T-cell (primary cell): ENCODE data around the gene FCHSD2. TPM values are rescaled to one million over a fixed set of nuclear protein-coding genes. Genes with fewer than 3 reads are reported as not detected.

Experiments used
- ATAC-seq, 4 experiments: fragments of 200-7000 bp in 3 of 4; fragments of 150-1000 bp in 1 of 4; cut with Tn5 transposase; replicated peaks in 1 of 4; 1 replicate in 3 of 4; 2 replicates in 1 of 4; pipeline ENCODE4 v1.10.0; 2021; ENCODE audit warnings: moderate library complexity in 3 of 4, mild to moderate bottlenecking in 2 of 4, moderate number of reproducible peaks in 1 of 4
- CTCF ChIA-PET, 2 donors: fragments of 300-600 bp; sonication (Branson Sonifier 250); formaldehyde crosslinking; loops; one replicate each; lab custom pipeline; 2022; ENCODE audit warnings: antibody characterized with exemption in 2 of 2; lab: Charles Lee
- POLR2A ChIA-PET, 2 donors: fragments of 300-600 bp; sonication (Branson Sonifier 250); formaldehyde crosslinking; loops; one replicate each; lab custom pipeline; 2022; ENCODE audit warnings: antibody characterized with exemption in 2 of 2; lab: Charles Lee
- DNase-seq, 35 experiments: peaks; one replicate each; pipeline versions ENCODE4 v3.0.0 to v3.0.0-alpha.2; 2013 to 2023
- H3K27ac ChIP-seq: one replicate; pipeline ENCODE4 v1.5.1; 2013; ENCODE audit warnings: low read length
- H3K27me3 ChIP-seq, 2 experiments: replicated peaks in 1 of 2; 1 replicate in 1 of 2; 2 replicates in 1 of 2; pipeline versions ENCODE4 v1.6.1 to v1.7.0; 2013; ENCODE audit warnings: low read length in 1 of 2, mixed read lengths in 1 of 2; ENCODE audit not compliant: control insufficient read depth in 2 of 2, insufficient read depth in 2 of 2; ENCODE audit errors: extremely low read depth in 1 of 2
- H3K36me3 ChIP-seq, 2 donors: 1 replicate in 1 of 2; 2 replicates in 1 of 2; pipeline versions ENCODE4 v1.6.1 to v1.7.0; 2013; ENCODE audit warnings: low read length in 1 of 2; ENCODE audit not compliant: control insufficient read depth in 2 of 2, insufficient read depth in 1 of 2; ENCODE audit errors: extremely low read depth in 1 of 2
- H3K4me1 ChIP-seq, 2 experiments: 1 replicate in 1 of 2; 2 replicates in 1 of 2; pipeline versions ENCODE4 v1.6.1 to v1.7.0; 2013; ENCODE audit warnings: low read length in 2 of 2, mixed read lengths in 1 of 2; ENCODE audit not compliant: insufficient read depth in 2 of 2, control insufficient read depth in 1 of 2; ENCODE audit errors: extremely low read depth in 1 of 2
- H3K4me3 ChIP-seq, 2 donors: 1 replicate in 1 of 2; 2 replicates in 1 of 2; pipeline versions ENCODE4 v1.5.1 to v1.7.0; 2013; ENCODE audit warnings: mild to moderate bottlenecking in 2 of 2, low read length in 1 of 2, moderate library complexity in 1 of 2; ENCODE audit not compliant: control insufficient read depth in 1 of 2; ENCODE audit errors: extremely low read depth in 1 of 2
- H3K9me3 ChIP-seq: 2 replicates; pipeline ENCODE4 v1.7.0; 2013
- H3K27ac Mint-ChIP-seq, 2 donors: one replicate each; pipeline ENCODE4 v1.8.0; 2020 to 2021; ENCODE audit warnings: mild to moderate bottlenecking in 2 of 2, mixed read lengths in 2 of 2
- H3K27me3 Mint-ChIP-seq, 2 donors: one replicate each; pipeline ENCODE4 v1.8.0; 2021 to 2022; ENCODE audit warnings: mixed read lengths in 2 of 2
- H3K36me3 Mint-ChIP-seq: one replicate; pipeline ENCODE4 v1.8.0; 2021; ENCODE audit warnings: mixed read lengths
- H3K4me1 Mint-ChIP-seq, 3 donors: one replicate each; pipeline ENCODE4 v1.8.0; 2020 to 2022; ENCODE audit warnings: mixed read lengths in 3 of 3, mild to moderate bottlenecking in 1 of 3
- H3K4me3 Mint-ChIP-seq, 3 donors: one replicate each; pipeline ENCODE4 v1.8.0; 2020 to 2022; ENCODE audit warnings: mild to moderate bottlenecking in 3 of 3, mixed read lengths in 3 of 3, moderate library complexity in 3 of 3
- H3K9me3 Mint-ChIP-seq, 3 donors: one replicate each; pipeline ENCODE4 v1.8.0; 2020 to 2022; ENCODE audit warnings: mixed read lengths in 3 of 3
- WGBS: methylation state at CpG from one replicate; pipeline ENCODE4 v1.1.5; 2013; ENCODE audit warnings: missing lambda C conversion rate; ENCODE audit not compliant: insufficient coverage; 5-methylcytosine and 5-hydroxymethylcytosine counted together
- total RNA-seq, 35 experiments: library from RNA in 6 of 35; stranded (reverse) in 6 of 35; fragments of 120-200 nt in 1 of 35; gene quantifications; one replicate each; pipeline versions ENCODE4 v1.2.1 to v1.2.4 and lab custom pipeline; 2013 to 2026

FCHSD2 gene
- total RNA-seq, 5 donors from 2014 or later (not counting 1 experiment from before 2014, with no cell fraction given): 37.0 to 53.8 (median 46.3) TPM

DNA sequence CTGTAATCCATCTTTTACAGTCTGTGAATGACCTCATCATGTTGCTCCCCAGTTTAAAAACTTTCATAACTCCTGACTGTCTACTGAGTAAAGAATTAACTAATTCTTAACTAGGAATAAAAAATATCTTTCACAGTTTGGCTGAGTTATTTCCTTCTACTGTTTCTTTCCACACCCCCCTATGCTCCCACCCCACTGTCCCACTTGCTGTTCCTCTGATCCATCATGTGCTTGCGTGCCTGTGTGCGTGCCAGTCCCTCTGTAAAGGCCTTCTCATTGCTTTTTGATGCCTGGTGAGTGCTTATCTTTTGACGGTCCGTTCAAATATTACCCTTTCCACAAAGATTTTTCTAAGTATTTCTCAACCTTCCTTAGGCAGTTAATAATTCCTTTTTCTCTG, 272.3 kb downstream of the FCHSD2 start:
- Histone ChIP-seq H3K4me1 (peaks cover 3% of the 10 kb centered on the region in 2 experiments), H3K27me3 (no peaks in the 10 kb centered on the region), H3K9me3 (no peaks in the 10 kb centered on the region), H3K27ac (no peak overlapping the region), H3K36me3 (peaks cover 0 to 15% of the 10 kb centered on the region in 2 donors), H3K4me3 (no peak overlapping the region)
- ChIA-PET CTCF (no interaction called here), POLR2A (interaction anchor here in 1 of 2 donors (0.6 kb wide), 1 partner anchor 813 kb away, joined by 5 read pairs; no protein-coding TSS in a partner anchor)
- ATAC-seq (no peak), DNase-seq (no peak)
- Mint-ChIP-seq H3K27me3 (no peaks in the 10 kb centered on the region), H3K4me3 (no peak overlapping the region), H3K9me3 (no peaks in the 10 kb centered on the region), H3K27ac (peak overlapping the region in 1 of 2 donors; percentile 17), H3K36me3 (peaks cover 24% of the 10 kb centered on the region), H3K4me1 (peaks cover 19 to 29% (median 27%) of the 10 kb centered on the region in 3 donors)
- WGBS: 50% methylated on average over 2 of the region's 4 CpGs

DNA sequence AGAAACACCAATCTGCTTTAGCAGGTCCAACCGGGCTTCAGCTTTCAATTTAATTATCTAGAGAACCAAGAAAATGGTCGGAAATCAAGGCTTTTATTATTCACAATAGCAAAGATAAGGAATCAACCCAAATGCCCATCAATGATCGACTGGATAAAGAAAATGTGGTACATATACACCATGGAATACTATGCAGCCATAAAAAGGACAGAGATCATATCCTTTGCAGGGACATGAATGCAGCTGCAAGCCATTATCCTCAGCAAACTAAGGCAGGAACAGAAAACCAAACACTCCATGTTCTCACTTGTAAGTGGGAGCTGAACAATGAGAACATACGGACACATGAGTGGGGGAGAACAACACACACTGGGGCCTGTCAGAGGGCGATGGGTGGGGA, 274.1 kb downstream of the FCHSD2 start:
- no CpG with 5 or more reads among the region's 5 CpGs for WGBS
- peaks cover 0 to 15% of the 10 kb centered on the region in 2 donors for H3K36me3 ChIP-seq
- Mint-ChIP-seq H3K4me3 (no peak overlapping the region), H3K27me3 (no peaks in the 10 kb centered on the region), H3K9me3 (no peaks in the 10 kb centered on the region), H3K36me3 (peaks cover 27% of the 10 kb centered on the region), H3K4me1 (peaks cover 19 to 29% (median 27%) of the 10 kb centered on the region in 3 donors), H3K27ac (peak overlapping the region in 1 of 2 donors; percentile 23)
- H3K9me3 ChIP-seq: no peaks in the 10 kb centered on the region
- H3K27ac ChIP-seq: no peak overlapping the region
- no peak for DNase-seq
- no peaks in the 10 kb centered on the region for H3K27me3 ChIP-seq
- POLR2A ChIA-PET: no interaction called here
- peaks cover 3% of the 10 kb centered on the region in 2 experiments for H3K4me1 ChIP-seq
- H3K4me3 ChIP-seq: no peak overlapping the region
- ATAC-seq: no peak
- CTCF ChIA-PET: no interaction called here

DNA sequence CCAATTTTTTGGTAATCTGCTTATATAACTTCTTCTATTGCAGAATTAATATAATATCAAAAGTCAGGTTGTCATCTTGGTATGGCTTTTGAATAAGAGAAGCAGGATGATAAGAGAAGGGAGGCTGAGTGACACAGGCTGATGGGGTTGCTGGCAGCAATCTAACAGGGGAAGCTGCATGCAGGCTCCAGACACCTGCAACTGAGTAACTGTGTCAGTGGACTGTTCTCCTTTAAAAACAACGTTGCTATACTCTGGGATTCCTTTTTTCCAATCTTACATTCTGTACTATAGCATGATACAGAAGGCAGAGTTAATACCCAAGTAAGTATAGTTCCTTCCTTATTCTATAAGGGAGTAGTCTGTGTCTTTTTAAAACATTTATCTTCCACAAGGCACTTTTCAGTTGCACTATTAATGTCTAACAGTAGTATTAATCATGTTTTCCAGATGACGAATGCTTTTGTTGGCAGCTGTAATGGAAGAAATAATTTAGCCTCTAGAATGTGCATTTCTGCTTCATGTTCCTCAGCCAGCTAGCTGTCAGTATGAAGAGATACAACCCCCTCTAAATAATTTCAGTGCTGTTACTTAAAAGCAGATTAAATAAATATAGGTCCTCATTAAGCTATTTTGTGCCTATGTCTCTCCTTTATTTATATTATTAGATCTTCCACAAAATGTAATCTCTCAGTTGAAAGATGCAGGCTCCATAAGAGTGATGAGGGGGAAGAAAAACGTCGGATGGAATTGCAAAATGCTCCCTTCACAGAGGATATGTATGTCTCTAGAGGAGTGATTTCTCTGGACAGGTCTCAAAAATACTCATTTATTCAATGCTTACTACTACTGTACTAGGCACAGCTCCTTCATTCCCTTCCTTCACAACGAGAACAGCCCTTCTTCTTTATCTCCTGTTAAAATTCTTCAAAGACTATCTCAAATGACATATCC, 277.1 kb downstream of the FCHSD2 start:
- H3K27me3 Mint-ChIP-seq: no peaks in the 10 kb centered on the region
- POLR2A ChIA-PET: interaction anchor here in 1 of 2 donors (0.7 kb wide), 1 partner anchor 496 kb away, joined by 3 read pairs; no protein-coding TSS in a partner anchor

DNA sequence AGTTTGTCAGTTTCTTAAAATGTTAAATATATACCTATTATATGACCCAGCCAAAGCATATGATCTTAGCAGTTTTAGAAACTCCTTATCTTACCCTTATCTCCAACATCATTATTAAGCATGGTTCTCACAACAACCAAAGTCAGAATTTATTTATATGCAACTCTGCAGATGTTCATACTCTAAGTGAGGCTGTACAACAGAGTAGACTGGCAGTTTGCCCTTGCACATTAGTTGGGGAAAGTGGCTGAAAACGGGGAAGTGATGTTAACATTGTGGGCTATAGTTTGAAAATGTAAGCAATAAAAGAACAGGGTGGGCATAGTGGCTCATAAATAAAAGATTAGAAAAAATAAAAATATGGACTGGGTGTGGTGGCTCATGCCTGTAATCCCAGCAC, 278.2 kb downstream of the FCHSD2 start:
- Mint-ChIP-seq H3K27ac (no peak overlapping the region), H3K9me3 (no peaks in the 10 kb centered on the region), H3K27me3 (no peaks in the 10 kb centered on the region), H3K36me3 (peaks cover 32% of the 10 kb centered on the region), H3K4me1 (peaks cover 0 to 6% (median 4%) of the 10 kb centered on the region in 3 donors), H3K4me3 (no peak overlapping the region)
- POLR2A ChIA-PET: no interaction called here
- no peak overlapping the region for H3K4me3 ChIP-seq
- ATAC-seq (no peak), DNase-seq (no peak)
- WGBS: 67% methylated on average over 1 of the region's 1 CpG
- no peaks in the 10 kb centered on the region for H3K27me3 ChIP-seq
- H3K27ac ChIP-seq: no peak overlapping the region
- peaks cover 0 to 30% of the 10 kb centered on the region in 2 donors for H3K36me3 ChIP-seq
- H3K9me3 ChIP-seq: no peaks in the 10 kb centered on the region
- no peaks in the 10 kb centered on the region for H3K4me1 ChIP-seq
- CTCF ChIA-PET: no interaction called here

More for the DNA sequence above, 277.1 kb downstream of the FCHSD2 start:
- no CpG with 5 or more reads among the region's 5 CpGs for WGBS
- DNase-seq (no peak), ATAC-seq (no peak)
- Mint-ChIP-seq H3K9me3 (no peaks in the 10 kb centered on the region), H3K27ac (peak overlapping the region in 1 of 2 donors; percentile 40), H3K36me3 (peaks cover 24% of the 10 kb centered on the region), H3K4me1 (peaks cover 8 to 17% (median 12%) of the 10 kb centered on the region in 3 donors), H3K4me3 (no peak overlapping the region)
- CTCF ChIA-PET: no interaction called here
- no peaks in the 10 kb centered on the region for H3K27me3 ChIP-seq
- H3K4me1 ChIP-seq: peaks cover 3% of the 10 kb centered on the region in 2 experiments
- H3K36me3 ChIP-seq: peaks cover 0 to 20% of the 10 kb centered on the region in 2 donors
- H3K27ac ChIP-seq: no peak overlapping the region
- no peak overlapping the region for H3K4me3 ChIP-seq
- H3K9me3 ChIP-seq: no peaks in the 10 kb centered on the region

DNA sequence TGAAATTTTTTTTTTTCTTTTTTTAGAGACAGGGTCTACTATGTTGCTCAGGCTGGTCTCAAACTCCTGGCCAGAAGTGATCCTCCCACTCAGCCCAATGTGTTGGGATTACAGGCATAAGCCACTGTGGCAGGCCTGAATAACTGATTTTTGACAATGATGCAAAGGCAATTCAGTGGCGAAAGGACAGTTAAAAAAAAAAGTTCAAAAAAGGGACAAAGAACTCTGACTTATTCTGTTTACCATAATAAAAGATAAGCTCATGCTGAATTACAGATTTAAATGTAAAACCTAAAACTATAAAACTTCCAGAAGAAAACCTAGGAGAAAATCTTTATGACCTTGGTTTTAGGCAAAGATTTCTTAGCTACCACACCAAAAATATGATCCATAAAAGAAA, 279.0 kb downstream of the FCHSD2 start:
- Mint-ChIP-seq H3K9me3 (no peaks in the 10 kb centered on the region), H3K27ac (no peak overlapping the region), H3K4me3 (no peak overlapping the region), H3K36me3 (peaks cover 35% of the 10 kb centered on the region), H3K27me3 (no peaks in the 10 kb centered on the region), H3K4me1 (peaks cover 0 to 6% (median 2%) of the 10 kb centered on the region in 3 donors)
- no CpG with 5 or more reads among the region's 1 CpG for WGBS
- Histone ChIP-seq H3K27ac (no peak overlapping the region), H3K4me1 (no peaks in the 10 kb centered on the region), H3K27me3 (no peaks in the 10 kb centered on the region), H3K9me3 (no peaks in the 10 kb centered on the region), H3K36me3 (peaks cover 0 to 26% of the 10 kb centered on the region in 2 donors), H3K4me3 (no peak overlapping the region)
- DNase-seq (no peak), ATAC-seq (no peak)
- ChIA-PET CTCF (no interaction called here), POLR2A (no interaction called here)

DNA sequence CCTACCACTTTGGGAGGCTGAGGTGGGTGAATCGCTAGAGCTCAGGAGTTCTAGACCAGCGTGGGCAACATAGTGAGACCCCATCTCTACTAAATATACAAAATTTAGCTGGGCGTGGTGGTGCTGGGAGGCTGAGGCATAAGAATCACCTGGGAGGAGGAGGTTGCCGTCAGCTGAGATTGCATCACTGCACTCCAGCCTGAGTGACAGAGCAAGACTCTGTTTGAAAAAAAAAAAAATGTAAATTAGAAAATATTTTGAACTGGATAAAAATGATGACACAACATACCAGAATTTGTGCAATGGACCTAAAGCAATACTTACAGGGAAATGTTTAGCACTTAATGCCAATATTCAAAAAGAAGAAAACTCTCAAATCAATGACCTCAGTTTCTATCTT, 281.5 kb downstream of the FCHSD2 start:
- Histone ChIP-seq H3K4me3 (no peak overlapping the region), H3K27me3 (no peaks in the 10 kb centered on the region), H3K36me3 (peaks cover 0 to 18% of the 10 kb centered on the region in 2 donors), H3K4me1 (no peaks in the 10 kb centered on the region), H3K27ac (no peak overlapping the region), H3K9me3 (no peaks in the 10 kb centered on the region)
- no peak overlapping the region for H3K4me3 Mint-ChIP-seq
- no peaks in the 10 kb centered on the region for H3K27me3 Mint-ChIP-seq
- H3K4me1 Mint-ChIP-seq: peaks cover 0 to 2% (median 2%) of the 10 kb centered on the region in 3 donors
- ATAC-seq: no peak
- no peak overlapping the region for H3K27ac Mint-ChIP-seq
- no peaks in the 10 kb centered on the region for H3K9me3 Mint-ChIP-seq
- ChIA-PET CTCF (interaction anchor here (0.6 to 0.7 kb wide), 2 partner anchors 274 to 800 kb away, joined by 3 read pairs; no protein-coding TSS in a partner anchor), POLR2A (no interaction called here)
- peaks cover 25% of the 10 kb centered on the region for H3K36me3 Mint-ChIP-seq
- no CpG with 5 or more reads among the region's 4 CpGs for WGBS
- DNase-seq: no peak
